ENCODE results near the gene TAS2R13. TPM values are rescaled to one million over a fixed set of nuclear protein-coding genes. Genes with fewer than 3 reads are reported as not detected.
A peak's percentile ranks its signal among the peaks of the same experiment; 100 is the strongest.

Gene TAS2R13, protein sequence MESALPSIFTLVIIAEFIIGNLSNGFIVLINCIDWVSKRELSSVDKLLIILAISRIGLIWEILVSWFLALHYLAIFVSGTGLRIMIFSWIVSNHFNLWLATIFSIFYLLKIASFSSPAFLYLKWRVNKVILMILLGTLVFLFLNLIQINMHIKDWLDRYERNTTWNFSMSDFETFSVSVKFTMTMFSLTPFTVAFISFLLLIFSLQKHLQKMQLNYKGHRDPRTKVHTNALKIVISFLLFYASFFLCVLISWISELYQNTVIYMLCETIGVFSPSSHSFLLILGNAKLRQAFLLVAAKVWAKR
- 0.27 TPM for total RNA-seq
- long read RNA-seq = 0 reads

DNA sequence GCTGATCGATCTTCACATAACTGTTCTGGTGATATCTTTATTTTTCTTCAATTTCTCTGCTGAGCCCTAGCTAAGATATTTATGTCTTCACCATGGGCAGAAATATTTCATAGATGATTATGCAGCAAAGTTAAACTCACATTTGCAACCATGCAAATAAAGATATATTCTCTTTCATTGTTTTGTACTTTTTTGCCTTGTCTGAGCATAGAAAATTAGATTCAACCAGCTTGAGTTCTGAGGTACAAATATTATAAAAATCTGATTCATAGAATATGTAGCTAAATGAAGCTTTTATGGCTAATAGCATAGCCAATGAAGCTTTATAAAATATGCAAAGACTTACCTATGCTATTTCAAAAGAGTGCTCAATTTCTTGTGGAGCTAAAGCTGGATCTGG is at the start of gene TAS2R13:
TAS2R13 (minus strand) TSS at position 101 of the 400 bp plus-strand sequence. CDS start 264 bp downstream, outside the sequence.
- DNase-seq (no peak), ATAC-seq (ENCODE audit: poor library complexity) (no peak)
- intact Hi-C loops (cut with DNase I) = no loop called here

DNA sequence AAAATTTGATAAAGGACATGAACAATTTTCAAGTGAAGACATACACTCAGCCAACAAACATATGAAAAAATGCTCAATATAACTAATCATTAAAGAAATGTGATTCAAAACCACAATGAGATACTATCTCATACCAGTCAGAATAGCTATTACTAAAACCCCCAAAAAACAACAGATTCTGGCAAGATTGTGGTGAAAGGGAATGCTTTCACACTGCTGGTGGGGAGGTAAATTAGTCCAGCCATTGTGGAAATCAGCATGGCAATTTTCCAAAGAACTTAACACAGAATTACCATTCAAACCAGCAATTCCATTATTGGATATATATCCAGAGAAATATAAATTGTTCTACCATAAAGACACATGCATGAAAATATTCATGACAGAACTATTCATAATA is 48.4 kb upstream of the TAS2R13 start:
- no peak for ATAC-seq (ENCODE audit: poor library complexity)
- DNase-seq = no peak
- intact Hi-C loops (cut with DNase I) = no loop called here

DNA sequence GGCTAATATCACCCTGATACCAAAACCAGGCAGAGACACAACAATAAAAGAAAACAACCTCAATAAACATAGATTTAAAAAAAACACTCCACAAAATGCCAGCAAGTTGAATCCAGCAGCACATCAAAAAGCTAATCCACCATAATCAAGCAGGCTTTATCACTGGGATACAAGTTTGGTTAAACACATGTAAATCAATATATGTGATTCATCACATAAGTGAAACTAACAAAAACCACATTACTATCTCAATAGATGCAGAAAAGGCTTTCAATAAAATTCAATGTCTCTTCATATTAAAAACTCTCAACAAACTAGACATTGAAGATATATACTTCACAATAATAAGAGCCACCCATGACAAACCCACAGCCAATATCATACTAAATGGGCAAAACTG is 46.7 kb upstream of the TAS2R13 start:
- intact Hi-C loops (cut with DNase I) = no loop called here
- ATAC-seq (ENCODE audit: poor library complexity) (no peak), DNase-seq (no peak)

DNA sequence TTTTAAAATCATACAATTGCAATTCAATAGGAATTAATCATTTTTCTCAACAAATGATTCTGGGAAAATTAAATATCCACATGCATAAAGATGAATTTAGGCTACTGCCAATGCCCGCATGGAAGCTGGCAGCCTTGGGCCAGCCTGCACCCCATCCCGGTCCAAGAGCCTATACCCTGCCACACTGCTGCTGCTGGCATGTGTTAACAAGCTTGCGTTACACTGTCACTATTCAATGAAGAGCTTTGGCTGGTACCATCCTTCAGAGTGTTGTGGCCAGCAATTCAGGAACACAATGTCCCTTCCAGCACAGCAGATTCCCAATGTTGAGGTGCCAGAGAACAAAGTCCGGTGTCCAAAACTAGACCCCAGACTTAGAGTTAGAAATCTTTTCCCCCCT is 43.3 kb upstream of the TAS2R13 start:
- intact Hi-C loops (cut with DNase I) = no loop called here
- peak; percentile 44 for DNase-seq
- ATAC-seq (ENCODE audit: poor library complexity) = peak; percentile 99

DNA sequence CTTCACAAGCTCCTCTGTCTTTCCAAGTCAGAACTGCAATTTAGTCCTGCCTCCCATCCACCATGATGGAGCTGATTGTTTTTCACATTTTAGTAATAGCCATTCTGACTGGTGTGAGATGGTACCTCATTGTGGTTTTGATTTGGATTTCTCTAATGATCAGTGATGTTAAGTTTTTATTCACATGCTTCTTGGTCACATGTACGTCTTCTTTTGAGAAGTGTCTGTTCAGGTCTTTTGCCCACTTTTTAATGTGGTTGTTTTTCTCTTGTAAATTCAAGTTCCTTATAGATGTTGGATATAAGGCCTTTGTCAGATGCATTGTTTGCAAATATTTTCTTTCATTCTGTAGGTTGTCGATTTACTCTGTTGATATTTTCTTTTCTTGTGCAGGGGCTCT is 33.8 kb upstream of the TAS2R13 start:
- intact Hi-C loops (cut with DNase I) = no loop called here
- DNase-seq (no peak), ATAC-seq (ENCODE audit: poor library complexity) (no peak)

DNA sequence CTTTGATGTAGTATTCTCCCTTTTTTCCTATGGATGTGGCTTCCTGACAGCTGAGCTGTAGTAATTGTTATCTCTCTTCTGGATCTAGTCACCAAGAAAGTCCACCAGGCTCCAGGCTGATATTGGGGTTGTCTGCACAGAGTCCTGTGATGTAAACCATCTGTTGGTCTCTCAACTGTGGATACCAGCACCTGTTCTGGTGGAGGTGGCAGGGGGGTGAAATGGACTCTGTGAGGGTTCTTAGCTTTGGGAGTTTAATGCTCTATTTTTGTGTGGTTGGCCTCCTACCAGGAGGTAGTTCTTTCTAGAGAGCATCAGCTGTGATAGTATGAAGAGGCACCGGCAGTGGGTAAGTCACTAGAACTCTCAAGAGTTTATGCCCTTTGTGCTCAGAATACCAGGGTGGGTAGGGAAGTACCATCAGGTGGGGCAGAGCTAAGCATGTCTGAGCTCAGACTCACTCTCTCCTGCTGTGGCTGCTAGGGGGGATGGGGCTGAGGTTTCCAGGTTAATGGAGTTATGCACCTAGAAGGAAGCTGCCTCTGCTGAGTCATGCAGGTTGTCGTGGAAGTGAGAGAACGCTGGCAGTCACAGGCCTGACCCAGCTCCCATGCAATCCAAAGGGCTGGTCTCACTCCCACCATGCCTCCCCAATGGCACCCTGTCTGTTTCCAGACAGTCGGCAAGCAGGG is 32.7 kb upstream of the TAS2R13 start:
- intact Hi-C loops (cut with DNase I) = no loop called here
- ATAC-seq (ENCODE audit: poor library complexity) (peak; percentile 18), DNase-seq (no peak)

DNA sequence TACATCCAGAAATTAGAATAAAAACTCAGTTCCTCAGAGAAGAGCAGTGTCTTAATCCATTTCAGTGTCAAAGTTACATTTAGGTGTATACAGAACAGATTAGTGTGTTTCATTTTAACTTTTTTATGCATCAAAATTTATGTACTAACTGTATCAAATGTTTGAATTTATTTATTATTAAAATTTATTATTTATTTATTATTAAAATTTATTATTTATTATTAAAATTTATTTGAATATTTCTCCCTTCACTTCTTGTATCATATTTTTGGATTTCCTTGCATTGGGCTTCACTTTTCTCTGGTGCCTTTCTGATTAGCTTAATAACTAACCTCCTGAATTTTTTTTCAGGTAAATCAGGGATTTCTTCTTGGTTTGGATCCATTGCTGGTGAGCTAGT is 32.0 kb upstream of the TAS2R13 start:
- ATAC-seq (ENCODE audit: poor library complexity) (no peak), DNase-seq (no peak)
- intact Hi-C loops (cut with DNase I) = no loop called here

DNA sequence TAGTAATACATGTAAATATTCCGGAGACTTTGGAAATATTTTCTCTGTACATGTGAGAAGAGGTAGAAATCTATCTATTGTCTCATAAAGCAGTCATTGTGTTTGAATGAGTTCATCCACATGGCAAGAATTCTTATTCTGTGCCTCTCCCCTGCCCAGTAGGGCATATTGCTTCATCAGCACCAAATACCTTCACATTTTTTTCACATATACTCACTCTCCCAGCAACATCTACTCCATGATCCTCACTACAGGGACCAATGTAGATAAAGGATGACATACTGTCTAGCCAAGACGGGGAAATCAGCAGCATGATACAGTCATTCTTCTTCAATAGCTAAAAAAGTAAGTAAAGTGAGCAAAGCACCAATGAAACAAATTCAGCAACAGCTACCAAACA is 31.0 kb upstream of the TAS2R13 start:
- intact Hi-C loops (cut with DNase I) = no loop called here
- ATAC-seq (ENCODE audit: poor library complexity) (no peak), DNase-seq (no peak)

DNA sequence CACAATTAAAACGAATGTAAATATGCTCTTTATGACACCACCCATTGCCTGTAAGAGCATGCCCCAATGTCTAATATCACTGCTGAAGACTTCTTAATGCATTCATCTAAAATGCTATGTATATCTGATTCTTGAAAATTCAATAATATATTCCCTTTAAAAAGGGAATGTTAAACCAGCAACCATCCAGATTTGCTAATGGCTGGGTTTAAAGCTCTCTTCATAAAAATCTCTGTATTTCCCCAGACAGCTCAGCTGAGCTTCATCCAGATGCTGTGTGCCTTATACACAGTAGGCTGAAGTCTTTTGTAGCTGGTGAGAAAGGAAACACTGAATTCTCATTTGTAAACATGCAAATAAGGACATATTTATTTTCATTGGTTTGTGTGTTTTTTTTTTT is 29.8 kb upstream of the TAS2R13 start, which contains the start of gene TAS2R14:
TAS2R14 (minus strand) TSS at position 101 of the 400 bp plus-strand sequence; CDS start at position 45, 56 bp downstream.
- intact Hi-C loops (cut with DNase I) = no loop called here
- DNase-seq = no peak
- no peak for ATAC-seq (ENCODE audit: poor library complexity)

DNA sequence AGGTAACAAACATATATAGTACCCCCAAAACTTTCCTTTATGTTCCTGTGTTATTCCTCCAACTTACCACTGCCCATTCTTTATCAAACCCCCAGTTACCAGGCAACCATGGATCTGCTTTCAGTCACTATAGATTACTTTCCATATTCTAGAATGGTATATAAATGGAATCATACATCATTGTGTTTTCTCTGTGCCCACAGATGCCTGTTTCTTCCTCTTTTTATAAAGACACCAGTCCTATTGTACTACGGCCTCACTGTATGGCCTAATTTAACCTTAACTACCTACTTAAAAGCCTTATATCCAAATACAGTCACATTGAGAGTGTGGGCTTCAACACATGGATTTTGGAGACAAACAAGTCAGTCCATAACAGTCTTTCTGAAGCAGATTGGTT is 27.1 kb upstream of the TAS2R13 start:
- intact Hi-C loops (cut with DNase I) = no loop called here
- ATAC-seq (ENCODE audit: poor library complexity) = no peak
- no peak for DNase-seq

DNA sequence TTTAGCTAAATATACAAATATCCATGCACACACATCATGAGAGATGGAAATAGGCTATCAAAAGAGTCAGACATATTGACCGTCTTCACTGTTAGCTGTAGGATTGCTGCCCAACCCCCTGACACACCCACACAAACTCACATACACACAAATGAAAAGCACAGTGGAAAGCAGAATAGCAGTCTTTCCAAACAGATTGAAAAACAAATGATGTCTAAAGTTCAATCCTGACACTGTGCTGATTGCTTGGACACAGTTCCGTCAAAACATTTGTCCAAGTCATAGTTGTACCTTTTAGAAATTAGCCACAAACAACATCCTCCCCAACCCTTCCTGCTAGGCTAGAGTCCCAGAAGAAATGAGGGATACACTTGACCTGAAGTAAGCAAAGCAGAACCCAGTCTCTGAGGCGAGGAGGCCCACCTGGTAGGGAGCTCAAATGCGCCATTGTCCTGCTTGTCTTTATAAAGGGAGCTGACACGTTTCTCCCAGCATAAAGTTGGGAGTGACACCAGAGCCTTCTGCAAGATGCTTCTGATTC is 19.5 kb upstream of the TAS2R13 start, which contains the start of gene PRH2:
PRH2 (plus strand) TSS at position 491 of the 541 bp plus-strand sequence; CDS start at position 529, 38 bp downstream.
- intact Hi-C loops (cut with DNase I) = no loop called here
- DNase-seq (no peak), ATAC-seq (ENCODE audit: poor library complexity) (no peak)

DNA sequence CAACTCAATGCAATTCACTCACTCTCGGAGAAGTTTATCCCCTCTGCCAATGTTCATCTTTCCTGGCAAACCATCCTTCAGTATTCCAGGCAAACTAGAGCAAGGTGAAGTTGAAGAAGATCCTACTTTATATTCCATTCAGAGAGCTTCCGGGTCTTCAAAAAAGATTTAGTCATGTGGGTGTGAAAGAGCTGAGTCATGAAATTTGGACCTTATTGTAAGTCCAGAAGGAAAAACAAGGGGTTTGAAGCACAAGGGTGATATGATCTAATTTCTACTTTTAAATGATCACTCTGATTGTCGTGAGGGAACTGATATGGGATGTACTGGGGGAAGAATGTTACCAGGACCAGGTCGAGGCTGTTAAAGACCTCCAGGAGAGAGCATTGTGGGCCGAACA is 16.9 kb upstream of the TAS2R13 start:
- ATAC-seq (ENCODE audit: poor library complexity) (no peak), DNase-seq (no peak)
- intact Hi-C loops (cut with DNase I) = no loop called here

DNA sequence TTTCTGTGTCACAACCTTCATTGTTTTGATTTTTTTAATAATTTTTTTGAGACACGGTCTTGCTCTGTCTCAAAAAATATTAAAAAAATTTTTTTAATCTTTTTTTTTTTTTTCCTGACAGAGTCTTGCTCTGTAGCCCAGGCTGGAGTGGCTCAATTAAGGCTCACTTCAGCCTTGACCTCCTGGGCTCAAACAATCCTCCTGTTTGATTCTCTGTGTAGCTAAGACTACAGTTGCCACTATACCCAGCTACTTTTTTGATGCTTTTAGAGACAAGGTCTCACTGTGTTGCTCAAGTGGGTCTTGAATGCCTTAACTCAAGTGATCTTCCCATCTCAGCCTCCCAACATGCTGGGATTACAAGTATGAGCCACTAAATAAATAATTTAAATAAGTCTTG is 10.4 kb upstream of the TAS2R13 start:
- ATAC-seq (ENCODE audit: poor library complexity) = no peak
- intact Hi-C loops (cut with DNase I) = no loop called here

DNA sequence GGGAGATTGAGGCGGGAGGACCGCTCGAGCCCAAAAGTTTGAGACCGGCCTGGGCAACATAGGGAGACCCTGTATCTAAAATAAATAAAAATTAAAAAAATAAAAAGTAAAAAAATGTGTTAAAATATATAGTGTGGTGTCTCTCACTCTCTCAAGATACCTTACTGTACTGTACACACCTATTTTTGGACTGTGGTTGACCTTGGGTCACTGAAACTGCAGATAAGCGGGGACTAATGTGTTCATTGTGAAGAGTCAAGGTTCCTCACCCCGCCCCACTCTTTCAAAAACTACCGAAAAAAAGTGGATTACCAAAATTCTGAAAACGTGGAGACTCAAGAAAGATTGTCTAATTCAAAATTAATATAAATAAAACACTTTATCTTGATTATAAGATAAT is 1.0 kb upstream of the TAS2R13 start:
- peak; percentile 76 for ATAC-seq (ENCODE audit: poor library complexity)
- intact Hi-C loops (cut with DNase I) = no loop called here

More for the DNA sequence above, 10.4 kb upstream of the TAS2R13 start:
- no peak for DNase-seq

DNA sequence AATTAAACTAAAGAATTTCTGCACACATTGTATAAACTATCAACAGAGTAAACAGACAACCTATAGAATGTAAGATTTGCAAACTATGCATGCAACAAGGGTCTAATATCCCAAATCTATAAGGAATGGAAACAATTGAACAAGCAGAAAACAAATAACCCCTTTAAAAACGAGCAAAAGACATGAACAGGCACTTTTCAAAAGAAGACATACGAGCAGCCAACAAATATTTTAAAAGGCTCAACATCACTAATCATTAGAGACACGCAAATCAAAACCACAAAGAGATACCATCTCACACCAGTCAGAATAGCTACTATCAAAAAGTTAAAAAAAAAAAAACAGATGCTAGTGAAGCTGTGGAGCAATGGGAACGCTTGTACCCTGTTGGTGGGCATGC is 4.7 kb downstream of the TAS2R13 start:
- intact Hi-C loops (cut with DNase I) = no loop called here
- ATAC-seq (ENCODE audit: poor library complexity) (no peak), DNase-seq (no peak)

More for the DNA sequence above, 1.0 kb upstream of the TAS2R13 start:
- DNase-seq = no peak

DNA sequence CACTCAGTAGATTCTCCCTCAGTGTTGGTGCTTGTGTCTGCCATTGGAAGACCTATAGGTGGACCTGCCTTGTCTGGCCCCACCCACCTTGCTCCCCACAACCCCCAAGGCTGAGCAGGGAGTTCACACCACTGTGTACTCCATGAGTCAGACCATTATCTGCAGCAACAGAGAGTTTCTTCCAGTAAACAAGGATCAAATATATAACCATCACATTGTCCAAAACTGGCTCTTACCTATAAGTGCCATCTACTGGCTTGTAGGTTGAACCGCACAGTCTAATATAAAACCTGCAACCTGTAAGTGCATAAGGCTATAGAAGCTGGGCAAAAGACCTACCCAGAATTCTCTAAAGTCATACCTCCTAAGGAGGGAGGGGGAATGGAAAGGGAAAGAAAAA is 7.9 kb downstream of the TAS2R13 start:
- intact Hi-C loops (cut with DNase I) = no loop called here
- no peak for DNase-seq
- ATAC-seq (ENCODE audit: poor library complexity) = no peak

DNA sequence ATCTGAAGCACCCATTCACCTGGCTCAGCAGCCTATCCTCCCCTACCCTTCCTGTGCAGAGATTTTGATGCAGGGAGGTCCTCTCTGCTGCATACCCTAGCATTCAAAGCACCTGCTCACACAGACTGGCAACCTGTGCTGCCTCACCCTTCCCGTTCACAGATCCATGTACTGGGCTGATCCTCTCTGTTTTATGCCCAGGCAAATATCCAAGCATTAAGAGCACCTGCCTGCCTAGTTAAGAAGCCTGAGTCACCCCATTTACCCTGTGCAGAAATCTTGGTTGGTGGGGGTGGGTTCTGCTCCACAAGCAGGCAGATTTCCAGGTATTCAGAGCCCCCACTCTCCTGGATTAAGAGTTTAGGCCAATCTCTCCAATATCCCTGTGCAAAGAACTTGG is 8.4 kb downstream of the TAS2R13 start:
- intact Hi-C loops (cut with DNase I) = no loop called here
- ATAC-seq (ENCODE audit: poor library complexity) = no peak
- no peak for DNase-seq

DNA sequence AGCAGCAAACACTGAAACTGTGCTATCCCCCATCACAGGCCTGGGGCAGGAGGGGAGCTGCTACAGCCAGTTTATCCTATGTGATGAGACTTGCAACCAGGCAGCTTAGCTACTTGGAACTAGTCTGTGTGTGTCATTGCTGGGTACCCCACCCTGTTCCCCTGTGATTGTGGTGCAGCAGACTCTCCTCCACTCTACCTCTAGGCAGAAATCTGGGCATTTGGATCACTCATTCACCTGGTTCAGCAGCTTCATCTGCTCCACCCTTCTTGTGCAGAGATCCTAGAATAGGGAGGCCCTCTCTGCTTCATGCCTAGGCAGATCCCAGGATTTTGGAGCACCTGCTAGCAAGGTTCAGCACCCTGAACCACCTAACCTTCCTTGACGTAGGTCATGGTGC is 8.8 kb downstream of the TAS2R13 start:
- DNase-seq (no peak), ATAC-seq (ENCODE audit: poor library complexity) (no peak)
- intact Hi-C loops (cut with DNase I) = no loop called here

DNA sequence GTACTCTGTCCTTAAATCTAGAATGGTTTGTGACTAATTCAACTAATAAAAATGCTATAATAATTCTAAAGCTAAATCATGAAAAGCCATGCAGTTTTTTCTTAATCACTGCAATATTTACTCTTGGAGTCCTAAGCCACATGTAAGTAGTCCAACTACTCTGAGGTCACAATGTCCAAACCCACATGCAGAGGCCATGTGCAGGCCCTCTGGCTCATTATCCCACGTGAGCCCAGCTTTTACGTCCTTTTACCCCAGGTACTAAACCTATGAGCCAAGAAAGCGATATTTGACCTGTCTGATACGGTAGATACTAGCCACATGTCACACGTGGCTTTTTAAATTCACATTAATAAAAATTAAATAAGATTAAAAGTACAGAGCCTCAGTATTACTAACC is 12.5 kb downstream of the TAS2R13 start:
- intact Hi-C loops (cut with DNase I) = no loop called here
- DNase-seq (no peak), ATAC-seq (ENCODE audit: poor library complexity) (no peak)

DNA sequence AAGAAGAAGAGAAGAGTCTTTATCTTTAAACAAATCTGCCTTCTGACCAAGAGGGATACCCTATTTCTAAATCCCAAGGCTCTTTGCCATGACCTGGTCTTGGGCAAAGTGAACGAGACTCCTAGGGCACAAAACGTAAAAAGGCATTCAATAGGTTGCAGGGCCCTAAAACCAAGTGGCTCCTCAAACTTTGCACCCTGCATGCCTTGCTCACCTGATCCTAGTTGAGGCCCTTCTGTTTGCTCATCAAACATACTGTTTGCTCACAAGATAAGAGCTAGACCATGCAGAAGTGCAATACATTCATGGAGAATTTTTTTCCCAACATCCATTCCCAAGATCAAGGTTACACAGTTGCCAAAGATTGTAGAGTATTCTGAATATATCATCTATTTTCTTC is 17.4 kb downstream of the TAS2R13 start:
- ATAC-seq (ENCODE audit: poor library complexity) = no peak
- intact Hi-C loops (cut with DNase I) = no loop called here

More for the DNA sequence above, 17.4 kb downstream of the TAS2R13 start:
- no peak for DNase-seq
